Cerebellar nuclear complex (tissue), 1 donor: ENCODE results near the gene SSUH2.
"Not testable (repeated sequence)": the region's sequence is repeated elsewhere in the genome, so short reads cannot be mapped to it uniquely, and the experiment has no call there.

Experiments used
- DNase-seq, 2 experiments: peaks; one replicate each; lab custom pipeline; 2025; lab: John Stamatoyannopoulos, UW

The SSUH2 gene, protein sequence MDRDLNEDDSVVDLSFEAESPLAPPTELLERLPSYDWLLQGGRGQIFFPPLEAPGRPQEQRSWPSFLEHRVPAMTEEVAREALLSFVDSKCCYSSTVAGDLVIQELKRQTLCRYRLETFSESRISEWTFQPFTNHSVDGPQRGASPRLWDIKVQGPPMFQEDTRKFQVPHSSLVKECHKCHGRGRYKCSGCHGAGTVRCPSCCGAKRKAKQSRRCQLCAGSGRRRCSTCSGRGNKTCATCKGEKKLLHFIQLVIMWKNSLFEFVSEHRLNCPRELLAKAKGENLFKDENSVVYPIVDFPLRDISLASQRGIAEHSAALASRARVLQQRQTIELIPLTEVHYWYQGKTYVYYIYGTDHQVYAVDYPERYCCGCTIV

DNA sequence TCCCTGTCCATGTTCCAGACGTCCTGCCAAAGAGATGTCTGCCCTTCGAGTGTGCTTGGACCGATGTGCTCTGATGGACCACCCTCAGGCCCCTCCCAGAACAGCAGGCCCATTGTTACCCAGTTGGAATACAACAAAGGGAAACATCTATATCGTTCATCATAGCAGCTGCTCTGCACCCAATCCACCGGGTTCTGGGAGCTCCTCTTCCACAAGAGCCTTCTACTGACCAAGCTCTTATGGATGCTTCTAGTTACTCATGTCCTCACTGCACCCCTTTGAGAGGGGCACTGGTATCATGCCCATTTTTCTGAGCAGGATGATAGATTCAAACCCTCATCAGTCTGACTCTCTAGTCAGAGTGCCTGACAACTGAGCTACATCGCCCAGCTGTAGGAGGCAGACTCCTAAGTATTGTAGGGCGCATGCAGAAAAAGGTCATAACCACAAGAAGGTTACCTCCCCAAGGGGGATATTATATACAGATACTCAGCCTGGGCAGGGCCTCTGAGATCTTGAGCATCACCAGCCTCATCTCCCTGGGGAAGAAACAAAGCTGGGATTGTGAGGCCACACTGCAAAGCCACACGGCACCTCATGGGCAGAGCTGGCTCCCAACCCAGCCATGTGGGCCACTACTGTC is at the start of gene SSUH2:
Gene SSUH2, minus strand, starts transcription at position 51 of the 643 bp plus-strand sequence. Its CDS starts 40 bp downstream, at position 11.
- DNase-seq = no peak

DNA sequence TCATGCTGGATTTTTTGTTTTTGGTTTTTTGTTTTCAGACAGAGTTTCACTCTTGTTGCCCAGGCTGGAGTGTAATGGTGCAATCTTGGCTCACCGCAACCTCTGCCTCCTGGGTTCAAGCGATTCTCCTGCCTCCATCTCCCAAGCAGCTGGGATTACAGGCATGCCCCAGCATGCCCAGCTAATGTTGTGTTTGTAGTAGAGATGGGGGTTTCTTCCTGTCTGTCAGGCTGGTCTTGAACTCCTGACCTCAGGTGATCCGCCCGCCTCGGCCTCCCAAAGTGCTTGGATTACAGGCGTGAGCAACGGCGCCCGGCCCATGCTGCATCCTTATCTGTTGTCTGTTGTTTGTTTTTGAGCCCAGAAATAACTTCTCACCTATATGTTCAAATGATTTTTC is 46.7 kb upstream of the SSUH2 start:
- DNase-seq = not testable (repeated sequence)

DNA sequence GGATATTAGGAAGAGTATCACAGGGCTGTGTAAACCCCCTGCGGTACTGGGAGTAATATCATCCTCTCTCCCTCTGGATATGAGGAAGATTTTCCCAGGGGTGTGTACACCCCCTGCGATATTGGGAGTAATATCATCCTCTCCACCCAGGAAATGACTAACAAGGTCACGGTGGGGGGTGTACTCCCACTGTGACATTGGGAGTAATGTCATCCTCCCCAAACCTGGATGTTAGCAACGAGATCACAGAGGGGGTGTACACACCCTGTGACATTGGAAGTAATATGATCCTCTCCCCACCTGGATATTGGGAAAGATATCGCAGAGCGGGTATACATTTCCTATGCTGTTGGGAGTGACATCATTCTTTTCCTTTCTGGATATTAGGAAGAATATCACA is 40.4 kb upstream of the SSUH2 start:
- not testable (repeated sequence) for DNase-seq

DNA sequence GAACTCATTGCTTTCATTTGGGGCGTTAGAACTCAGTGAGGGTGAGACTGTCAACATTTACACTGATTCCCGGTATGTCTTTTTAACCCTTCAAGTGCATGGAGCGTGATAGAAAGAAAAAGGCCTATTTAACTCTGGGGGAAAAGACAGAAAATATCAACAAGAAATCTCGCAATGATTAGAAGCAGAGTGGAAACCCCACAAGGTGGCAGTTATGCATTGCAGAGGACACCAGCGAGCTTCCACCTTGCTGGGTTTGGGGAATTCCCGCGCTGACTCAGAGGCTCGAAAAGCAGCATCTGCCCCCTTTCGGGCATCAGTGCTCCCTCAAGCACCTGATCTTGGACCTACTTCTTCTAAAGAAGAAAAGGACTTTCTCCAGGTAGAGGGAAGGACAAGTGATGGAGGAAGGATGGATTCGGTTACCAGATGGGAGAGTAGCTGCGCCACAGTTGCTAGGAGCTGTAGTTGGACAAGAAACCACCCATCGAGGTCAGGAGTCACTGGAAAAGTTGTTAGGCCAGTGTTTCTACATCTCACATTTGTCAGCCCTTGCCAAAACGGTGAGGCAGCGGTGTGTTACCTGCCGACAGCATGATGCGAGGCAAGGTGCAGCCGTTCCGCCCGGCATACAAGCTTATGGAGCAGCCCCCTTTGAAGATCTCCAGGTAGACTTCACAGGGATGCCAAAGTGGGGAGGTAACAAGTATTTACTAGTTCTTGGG is 38.4 kb upstream of the SSUH2 start:
- not testable (repeated sequence) for DNase-seq

DNA sequence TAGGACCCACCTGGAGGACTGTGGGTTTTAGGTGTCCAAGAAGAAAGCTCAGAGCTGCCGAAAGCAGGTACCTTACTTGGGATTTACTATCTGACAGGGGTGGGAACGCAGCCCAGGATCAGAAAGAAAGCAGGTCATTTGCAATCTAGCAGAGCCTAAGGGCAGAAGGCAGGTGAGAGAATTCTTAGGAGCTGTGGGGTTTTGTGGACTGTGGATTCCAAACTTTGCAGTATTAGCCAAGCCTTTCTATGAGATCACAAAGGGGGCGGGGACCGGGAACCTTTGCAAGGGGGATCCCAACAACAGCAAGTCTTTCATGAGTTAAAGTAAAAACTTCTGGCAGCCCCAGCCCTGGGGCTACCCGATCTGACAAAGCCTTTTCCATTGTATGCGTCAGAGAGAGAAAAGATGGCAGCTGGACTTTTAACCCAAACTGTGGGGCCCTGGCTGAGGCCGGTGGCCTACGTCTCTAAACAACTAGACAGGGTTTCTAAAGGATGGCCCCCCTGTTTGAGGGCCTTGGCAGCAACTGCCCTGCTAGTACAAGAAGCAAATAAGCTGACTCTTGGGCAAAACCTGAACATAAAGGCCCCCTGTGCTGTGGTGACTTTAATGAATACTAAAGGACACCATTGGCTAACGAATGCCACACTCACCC is 37.4 kb upstream of the SSUH2 start:
- DNase-seq = not testable (repeated sequence)

DNA sequence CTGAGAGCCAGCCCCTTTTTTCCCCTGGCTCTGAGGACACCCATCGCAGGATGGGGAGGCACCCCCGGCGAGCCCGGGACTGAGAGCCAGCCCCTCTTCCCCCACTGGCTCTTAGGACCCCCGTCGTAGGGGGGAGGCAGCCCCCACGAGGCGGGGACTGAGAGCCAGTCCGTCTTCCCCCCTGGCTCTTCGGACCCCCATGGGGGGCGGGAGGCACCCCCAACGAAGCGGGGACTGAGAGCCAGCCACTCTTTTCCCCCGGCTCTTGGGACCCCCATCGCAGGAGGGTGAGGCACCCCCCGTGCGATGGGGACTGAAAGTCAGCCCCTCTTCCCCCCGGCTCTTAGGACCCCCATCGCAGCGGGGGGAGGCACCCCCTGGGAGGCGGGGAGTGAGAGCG is 36.8 kb upstream of the SSUH2 start:
- no peak for DNase-seq

DNA sequence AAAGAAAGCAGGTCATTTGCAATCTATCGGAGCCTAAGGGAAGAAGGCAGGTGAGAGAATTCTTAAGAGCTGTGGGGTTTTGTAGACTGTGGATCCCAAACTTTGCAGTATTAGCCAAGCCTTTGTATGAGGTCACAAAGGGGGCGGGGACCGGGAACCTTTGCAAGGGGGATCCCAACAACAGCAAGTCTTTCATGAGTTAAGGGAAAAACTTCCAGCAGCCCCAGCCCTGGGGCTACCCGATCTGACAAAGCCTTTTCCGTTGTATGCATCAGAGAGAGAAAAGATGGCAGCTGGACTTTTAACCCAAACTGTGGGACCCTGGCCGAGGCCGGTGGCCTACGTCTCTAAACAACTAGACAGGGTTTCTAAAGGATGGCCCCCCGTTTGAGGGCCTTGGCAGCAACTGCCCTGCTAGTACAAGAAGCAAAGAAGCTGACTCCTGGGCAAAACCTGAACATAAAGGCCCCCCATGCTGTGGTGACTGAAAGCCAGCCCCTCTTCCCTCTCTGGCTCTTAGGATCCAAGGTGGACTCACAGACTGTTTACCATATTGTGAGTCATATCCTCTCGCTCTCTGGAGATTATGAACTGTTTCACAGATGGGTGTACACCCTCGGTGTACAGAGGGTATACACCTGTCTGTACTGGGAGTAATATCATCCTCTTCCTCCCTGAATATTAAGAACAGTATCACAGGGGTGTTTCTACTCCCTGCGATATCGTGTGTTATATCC is 35.4 kb upstream of the SSUH2 start:
- DNase-seq = not testable (repeated sequence)

DNA sequence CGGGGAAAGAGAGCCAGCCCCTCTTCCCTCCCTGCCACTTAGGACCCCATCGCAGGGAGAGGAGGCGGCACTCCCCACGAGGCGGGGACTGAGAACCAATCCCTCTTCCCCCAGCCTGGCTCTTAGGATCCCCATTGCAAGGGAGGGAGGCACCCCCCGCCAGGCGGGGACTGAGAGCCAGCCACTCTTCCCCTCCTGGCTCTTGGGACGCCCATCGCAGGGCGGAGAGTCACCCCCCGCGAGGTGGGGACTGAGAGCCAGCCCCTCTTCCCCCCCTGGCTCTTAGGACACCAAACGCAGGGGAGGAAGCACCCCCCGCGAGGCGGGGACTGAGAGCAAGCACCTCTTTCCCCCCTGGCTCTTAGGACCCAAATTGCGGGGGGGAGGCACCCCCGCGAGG is 34.2 kb upstream of the SSUH2 start:
- no peak for DNase-seq

DNA sequence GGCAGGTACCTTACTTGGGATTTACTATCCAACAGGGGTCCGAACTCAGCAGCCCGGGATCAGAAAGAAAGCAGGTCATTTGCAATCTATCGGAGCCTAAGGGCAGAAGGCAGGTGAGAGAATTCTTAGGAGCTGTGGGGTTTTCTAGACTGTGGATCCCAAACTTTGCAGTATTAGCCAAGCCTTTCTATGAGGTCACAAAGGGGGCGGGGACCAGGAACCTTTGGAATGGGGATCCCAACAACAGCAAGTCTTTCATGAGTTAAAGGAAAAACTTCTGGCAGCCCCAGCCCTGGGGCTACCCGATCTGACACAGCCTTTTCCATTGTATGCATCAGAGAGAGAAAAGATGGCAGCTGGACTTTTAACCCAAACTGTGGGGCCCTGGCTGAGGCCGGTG is 32.7 kb upstream of the SSUH2 start:
- not testable (repeated sequence) for DNase-seq

DNA sequence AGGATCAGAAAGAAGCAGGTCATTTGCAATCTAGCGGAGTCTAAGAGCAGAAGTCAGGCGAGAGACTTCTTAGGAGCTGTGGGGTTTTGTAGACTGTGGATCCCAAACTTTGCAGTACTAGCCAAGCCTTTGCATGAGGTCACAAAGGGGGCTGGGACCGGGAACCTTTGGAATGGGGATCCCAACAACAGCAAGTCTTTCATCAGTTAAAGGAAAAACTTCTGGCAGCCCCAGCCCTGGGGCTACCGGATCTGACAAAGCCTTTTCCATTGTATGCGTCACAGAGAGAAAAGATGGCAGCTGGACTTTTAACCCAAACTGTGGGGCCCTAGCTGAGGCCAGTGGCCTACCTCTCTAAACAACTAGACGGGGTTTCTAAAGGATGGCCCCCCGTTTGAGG is 31.0 kb upstream of the SSUH2 start:
- DNase-seq = not testable (repeated sequence)

DNA sequence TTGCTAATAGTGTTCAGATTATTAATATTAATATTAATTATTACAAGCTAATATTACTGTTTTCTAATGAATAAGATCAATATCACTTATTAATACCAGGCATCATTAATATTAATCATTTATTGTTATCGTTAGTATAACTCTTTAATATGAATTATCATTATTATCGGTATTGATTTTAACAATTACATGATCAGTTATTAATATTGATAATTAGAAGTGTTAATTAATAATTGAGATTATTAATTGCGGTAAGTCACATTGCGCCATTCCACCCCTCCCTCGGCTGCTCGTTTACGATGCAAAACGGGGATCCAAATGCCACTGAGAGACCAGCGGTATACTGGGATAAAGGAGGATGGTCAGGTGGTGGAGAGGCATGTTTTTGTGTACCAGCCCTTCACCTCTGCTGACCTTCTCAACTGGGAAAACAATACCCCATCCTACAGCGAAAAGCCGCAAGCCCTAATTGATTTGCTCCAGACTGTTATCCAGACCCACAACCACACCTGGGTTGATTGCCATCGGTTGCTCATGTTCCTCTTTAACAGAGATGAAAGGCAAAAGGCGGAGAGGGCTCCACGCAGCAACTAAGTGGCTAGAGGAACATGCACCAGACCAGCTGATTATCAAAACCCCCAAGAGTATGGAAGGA is 28.6 kb upstream of the SSUH2 start:
- DNase-seq = no peak

DNA sequence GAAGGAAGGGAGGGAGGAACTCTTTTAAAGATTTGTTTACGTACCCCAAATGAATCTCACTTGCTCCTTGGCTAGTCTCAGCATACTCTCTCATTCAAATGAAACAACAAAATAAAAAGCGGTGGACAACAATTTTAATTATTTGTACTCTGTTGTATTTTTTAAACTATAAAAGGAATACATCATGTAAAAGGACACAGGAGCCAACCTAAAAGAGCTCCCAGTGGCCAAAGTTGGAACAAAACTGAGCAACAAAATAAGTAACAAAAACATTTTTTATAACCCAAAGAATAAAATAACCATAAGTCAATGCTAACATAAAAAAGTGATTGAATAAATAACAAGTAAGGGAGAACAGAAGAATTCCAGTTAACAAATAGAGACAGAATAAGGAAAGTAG is 24.4 kb upstream of the SSUH2 start:
- no peak for DNase-seq

DNA sequence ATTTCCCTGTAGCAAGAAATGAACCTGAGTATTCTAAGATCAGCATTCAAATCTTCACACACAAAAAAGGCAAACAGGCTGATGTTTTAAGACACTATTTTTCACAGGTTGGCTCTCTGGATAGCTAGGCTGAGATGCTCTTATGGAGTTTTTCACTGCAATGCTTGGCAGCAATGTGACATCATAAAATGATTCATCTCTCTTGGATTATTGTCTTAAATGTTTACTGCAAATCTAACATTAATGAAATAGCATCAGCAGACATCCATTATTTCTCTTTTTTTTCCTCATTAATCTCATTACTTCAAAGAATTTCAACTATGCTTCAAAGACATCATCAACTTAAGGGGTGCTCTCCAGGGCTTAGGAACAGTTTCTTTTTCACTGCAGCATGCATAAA is 23.6 kb upstream of the SSUH2 start:
- DNase-seq = no peak

DNA sequence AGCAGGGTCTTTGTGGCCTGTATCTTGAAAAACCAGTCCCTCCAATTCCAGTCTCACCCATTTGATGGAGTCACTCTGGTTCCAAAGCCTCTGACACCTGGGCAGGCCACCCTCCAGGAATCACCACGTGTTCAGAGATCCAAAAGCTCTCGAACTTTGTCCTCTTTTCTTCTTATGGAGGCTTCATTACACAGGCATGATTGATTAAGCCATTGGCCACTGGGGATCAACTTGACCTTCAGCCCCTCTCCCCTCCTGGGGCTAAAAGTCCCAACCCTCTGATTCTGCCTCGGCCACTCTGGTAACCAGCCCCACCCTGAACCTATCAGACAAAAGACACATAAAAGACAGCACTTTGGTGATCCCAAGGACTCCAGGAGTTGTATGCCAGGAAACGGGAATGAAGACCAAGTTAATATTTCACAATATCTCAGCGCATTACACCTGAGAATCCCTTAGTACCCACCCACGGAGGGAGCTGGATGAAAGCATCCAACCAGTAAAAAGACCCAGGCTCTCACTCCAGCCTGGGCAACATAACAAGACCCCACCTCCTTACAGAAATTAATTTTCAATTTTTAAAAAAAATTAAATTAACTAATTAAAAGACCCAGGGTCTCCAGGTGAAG is 23.0 kb upstream of the SSUH2 start:
- DNase-seq = no peak

DNA sequence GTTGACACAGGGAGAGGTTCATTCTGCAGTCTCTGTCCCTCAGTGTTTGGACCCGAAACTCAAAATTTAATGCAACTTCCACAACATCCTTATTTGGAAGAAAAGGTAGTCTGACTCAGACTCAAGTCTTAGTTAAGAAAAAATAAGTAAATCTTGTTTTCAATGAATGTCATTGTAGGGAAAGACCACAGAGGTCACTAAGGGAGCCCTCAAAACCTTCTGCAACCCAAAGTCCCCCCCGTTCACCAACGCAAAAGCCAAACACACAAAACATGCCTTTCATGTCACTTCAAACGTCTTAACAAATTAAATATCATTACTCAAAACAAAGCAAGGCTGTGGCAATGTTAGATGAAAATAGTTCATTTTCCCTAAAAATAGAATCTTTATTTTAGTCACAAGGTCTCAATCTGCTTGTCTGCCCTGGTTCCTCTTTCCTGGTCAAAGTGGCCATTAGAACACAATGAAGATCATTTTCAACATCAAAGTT is 20.9 kb upstream of the SSUH2 start:
- no peak for DNase-seq

DNA sequence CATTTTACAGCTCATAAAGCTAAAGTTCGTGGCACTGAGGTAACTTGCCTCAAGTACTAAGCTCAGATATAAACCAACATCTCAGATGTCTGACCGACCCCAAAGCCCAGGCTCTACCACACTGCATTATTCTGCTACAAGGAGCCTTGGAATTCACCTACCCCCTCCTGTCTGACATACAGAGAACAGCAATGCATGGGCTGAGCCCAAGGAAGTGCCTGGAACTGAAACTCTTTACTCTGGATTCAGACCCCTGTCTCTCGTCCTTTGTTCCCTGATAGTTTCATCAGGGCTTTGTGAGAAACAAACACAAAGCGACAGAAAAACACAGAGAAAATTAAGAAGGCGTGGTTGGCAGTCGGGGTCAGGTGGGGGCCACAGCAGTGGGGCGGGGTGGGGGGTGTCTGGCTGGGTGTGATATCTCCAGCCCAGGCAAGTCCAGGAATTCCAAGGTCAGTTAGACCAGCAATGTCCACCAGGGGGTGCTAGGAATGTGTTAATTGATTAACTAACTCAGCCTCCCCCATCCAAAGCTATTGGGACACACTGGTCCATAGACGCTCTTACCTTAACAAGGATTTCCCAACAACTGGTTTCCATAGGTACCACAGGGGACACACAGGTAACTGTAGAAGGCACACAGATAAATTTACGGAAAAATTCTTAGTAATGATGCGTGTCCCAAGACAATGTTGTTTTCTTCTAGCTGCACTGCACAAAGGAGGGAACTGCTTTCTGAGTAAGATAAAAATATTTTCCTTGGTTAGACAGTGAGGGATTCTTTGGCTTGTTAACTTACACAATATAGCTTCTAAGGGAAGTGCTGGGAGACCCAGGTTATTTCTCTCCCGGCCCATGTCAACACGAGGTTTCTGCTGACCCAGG is 18.8 kb upstream of the SSUH2 start:
- DNase-seq = no peak

DNA sequence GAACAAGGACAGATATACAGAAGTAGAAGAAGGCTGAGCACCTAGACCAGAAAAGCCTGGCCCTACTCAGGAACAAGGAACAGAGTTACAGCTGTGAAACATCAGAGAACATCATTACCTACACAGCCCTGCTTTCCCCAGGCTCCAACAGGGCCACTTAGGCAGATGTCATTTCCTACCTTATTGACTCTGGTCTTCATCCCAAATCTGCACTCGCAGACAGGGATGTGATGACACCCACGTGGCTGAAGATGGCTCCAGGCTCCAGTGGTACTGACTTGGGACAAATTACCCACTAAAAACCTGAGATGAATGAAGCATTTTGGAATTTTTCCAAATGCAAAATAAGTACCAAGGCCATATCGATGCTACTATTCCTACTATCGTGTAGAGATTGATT is 18.0 kb upstream of the SSUH2 start:
- no peak for DNase-seq

DNA sequence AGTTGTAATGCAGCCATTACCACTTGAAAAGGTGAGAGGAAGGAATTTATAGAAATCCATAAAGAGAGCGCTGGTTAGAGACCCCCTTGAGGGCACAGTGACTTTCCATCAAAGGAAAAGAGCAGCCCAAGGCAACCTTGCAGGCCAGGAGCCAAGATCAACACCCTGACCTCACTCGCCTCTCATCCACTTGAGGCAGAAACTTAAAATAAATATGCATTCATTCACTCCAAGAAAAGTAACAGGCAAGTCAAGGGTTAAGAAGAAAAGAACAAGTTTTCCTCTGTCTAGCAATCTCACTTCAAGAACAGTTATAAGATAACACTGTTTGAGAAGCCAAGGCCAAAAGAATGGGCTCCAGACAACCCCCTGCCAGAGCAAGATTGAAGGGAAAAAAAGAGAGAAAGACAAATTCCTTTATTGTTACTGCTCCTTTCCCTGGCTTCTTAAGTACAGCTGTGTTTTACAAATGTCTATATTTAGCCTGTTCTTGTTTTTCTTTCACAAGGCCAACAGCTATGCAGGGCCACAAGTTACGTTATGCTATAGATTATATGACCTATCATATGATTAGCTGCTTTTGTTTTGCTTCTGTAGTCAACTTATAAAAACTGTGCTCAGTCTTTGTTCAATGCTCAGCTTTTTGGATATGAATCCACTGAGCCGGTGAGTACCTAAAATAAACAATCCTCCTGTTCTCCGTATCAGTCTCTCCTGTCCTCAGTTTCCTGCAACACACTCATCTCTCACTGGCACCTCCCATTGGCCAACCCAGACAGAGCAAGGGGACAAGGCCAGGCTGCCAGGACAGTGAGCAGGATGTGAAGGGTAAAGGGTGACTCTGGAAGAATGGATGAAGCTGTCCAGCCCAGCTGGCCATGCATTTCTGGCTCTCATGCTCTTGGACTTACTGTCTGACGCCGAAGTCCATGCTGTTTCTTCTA is 15.8 kb upstream of the SSUH2 start:
- no peak for DNase-seq
